Measurements from ENCODE around the gene TNNI3.
"Not testable (repeated sequence)": the region's sequence is repeated elsewhere in the genome, so short reads cannot be mapped to it uniquely, and the experiment has no call there.

TNNI3 gene

DNA sequence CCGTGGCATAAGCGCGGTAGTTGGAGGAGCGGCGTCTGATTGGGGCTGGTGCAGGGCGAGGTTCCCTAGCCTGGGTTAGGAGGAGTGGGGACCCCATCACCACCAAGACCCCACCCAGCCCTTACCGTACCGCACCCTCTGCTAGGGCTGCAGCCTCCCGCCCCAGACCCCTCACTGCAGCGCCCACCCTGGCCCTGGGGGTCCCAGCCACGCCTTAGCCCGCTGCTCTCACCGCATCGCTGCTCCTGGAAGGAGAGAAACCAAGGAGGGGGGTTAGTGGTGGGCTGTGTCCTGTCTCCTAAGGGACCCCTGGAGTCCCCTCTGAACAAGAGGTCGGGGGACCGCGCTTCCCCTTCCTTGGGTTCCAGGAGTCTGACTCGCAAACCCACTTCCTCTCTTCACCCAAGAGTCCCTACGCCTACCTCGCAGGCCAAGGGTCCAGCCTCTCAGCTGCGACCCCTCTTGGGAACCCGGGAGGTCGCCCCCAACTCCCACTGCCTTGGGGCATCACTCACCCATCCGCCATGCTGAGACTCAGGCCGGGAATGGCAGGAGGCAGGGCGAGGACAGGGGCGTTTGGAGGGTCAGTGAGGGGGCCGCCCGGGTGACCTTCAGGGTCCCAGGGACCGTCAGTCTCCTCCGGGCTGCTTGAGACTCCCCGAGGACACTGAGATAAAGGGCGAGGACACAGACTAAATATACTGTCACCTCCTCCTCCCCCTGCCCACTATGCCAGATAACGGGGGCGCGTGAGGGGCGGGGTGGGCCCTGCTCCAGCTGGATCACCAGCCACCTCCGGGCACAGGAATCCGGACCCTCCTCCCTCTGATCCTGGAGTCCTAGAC, at the start of gene TNNI3:
Gene TNNI3 (minus strand): TSS at position 669 of the 845 bp plus-strand sequence. CDS start 143 bp downstream, at position 526.
- in situ Hi-C loops (cut with HindIII; ENCODE audit: low pct_ligation_motif_present, low pct_unique_long_range_greater_than_20kb, low sequenced_read_pairs): no loop called here
- no peak for DNase-seq

DNA sequence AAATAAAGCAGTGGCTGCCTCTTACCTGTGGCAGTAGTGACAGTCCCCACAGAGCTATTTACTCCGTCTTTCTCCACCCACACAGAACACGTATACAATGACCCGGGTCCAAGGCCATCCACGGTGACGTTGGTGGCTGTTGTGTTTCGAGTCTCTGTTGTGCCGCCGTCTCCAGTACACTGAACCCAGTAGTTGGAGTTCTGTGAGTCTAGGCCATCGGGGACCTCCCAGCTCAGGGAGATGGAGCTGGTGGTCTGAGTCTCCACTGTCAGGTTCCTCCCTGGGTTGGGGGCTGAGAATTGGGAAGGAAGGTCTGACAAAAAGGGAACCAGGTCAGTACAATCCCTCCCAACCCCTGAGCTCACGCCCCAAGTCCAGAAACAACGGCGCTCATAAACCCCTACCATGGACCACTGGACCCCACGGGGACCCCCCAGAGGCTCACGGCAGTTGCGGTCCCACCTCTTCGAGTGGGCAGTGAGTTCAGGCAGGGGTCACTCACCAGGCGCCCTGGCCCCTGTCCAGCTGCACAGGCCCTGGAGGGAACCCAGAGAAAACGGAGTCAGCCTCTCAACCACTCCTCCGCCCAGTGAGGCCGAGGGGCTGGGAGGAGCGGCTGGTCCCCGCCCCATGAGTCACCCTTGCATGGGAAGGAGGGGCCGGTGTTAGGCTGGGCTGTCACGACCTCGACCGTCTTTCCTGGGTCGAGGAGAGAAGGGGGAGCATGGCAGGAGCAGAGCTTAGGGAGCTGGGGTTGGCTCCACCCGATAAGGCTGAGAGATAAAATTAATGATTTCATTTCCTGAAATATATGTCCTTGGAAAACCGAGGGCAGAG, 49.4 kb upstream of the TNNI3 start:
- DNase-seq: peak; percentile 84
- in situ Hi-C loops (cut with HindIII; ENCODE audit: low pct_ligation_motif_present, low pct_unique_long_range_greater_than_20kb, low sequenced_read_pairs): no loop called here

DNA sequence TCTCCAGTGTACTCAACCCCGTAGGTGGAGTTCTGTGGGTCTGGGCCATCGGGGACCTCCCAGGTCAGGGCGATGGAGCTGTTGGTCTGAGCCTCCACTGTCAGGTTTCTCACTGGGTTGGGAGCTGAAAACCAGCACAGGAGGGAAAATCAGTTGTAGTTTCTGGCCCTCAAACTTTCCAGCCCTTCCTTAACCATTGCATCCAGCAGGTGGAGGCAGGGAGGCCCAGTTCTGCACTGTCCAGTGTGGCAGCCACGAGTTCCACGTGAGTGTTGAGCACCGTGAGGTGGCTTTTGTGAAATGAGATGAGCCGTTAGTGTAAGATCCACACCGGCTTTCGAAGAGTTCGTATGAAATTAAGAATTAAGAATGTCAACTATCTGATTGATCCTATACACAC, 44.7 kb upstream of the TNNI3 start:
- DNase-seq; in situ Hi-C loops (cut with HindIII; ENCODE audit: low pct_ligation_motif_present, low pct_unique_long_range_greater_than_20kb, low sequenced_read_pairs): not testable (repeated sequence)

DNA sequence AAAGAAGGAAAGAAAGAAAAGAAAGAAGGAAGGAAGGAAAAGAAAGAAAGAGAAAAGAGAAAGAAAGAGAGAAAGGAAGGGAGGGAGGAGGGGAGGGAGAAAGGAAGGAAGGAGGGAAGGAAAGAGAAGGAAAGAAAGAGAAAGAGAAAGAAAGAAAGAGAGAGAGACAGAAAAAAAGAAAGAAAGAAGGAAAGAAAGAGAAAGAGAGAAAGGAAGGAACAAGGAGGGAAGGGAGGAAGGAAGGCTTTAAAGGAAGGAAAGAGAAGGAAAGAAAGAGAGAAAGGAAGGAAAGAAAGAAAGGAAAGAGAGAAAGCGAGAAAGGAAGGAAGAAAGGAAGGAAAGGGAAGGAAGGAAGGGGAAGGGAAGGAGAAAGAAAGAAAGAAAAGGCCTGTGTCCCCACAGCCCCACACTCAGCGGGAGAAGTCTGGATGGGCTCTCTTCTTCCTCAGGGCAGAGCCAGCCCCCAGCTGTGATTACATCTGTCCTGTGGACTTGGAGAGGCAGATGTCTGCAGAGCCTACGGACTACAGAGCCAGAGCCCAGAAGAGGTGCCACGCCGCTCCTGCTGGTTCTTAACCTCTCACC, 42.2 kb upstream of the TNNI3 start:
- DNase-seq: no peak
- in situ Hi-C loops (cut with HindIII; ENCODE audit: low pct_ligation_motif_present, low pct_unique_long_range_greater_than_20kb, low sequenced_read_pairs): no loop called here

DNA sequence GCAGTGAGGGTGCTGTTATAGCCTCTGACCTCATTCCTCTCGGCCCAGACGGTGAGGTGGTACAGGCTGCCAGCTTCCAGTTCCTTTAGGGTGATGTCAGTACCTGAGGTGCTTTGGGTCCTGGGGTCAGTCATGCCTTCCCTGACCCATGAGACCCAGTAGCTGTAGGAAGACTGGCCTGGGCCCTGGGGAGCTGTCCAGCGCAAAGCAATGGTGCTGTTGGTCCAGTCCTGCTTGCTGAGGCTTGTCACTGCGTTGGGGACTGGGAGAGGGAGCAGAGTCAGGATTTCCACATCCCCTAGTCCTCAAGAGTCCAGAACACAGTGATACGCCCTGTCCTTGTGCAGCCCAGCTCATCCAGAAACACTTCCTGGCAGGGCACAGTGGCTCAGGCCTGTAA, 41.1 kb upstream of the TNNI3 start:
- in situ Hi-C loops (cut with HindIII; ENCODE audit: low pct_ligation_motif_present, low pct_unique_long_range_greater_than_20kb, low sequenced_read_pairs): no loop called here
- no peak for DNase-seq

DNA sequence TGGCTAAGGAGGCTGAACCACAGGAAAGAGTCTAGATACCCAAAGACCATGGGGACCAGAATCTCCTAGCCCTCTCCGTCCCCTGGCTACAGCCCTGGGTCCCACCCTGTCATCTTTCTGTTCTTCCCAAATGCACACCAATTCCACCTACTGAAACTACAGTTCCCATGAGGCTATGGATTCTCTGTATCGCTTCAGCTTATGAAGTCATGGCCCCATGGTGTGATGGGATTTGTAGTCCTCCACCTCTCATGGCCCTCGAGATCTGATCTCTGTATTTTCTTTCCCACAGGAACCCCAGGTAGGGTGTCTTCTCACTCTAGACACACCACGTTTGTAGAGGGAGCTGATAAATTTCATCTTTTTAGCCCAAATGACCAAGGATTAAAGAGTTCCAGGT, 40.0 kb upstream of the TNNI3 start:
- in situ Hi-C loops (cut with HindIII; ENCODE audit: low pct_ligation_motif_present, low pct_unique_long_range_greater_than_20kb, low sequenced_read_pairs): no loop called here
- no peak for DNase-seq

DNA sequence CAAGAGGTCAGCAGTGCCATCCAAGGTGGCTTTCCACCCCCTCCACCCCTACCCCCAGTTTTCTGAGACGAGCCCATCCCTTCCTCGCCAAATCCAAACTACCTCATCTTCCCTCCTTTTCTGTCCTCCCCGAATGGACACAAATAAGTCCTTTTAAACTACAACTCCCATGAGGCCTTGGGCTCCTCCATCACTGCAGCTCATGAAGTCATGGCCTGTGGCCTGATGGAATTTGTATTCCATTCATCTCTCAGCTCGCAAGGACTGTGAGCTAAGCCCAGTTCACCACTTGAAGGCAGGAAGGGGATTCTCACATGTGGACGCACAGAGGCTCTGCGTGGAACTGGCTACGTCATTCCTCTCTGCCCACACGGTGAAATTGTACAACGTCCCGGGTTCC, 39.3 kb upstream of the TNNI3 start:
- in situ Hi-C loops (cut with HindIII; ENCODE audit: low pct_ligation_motif_present, low pct_unique_long_range_greater_than_20kb, low sequenced_read_pairs): no loop called here
- DNase-seq: no peak

DNA sequence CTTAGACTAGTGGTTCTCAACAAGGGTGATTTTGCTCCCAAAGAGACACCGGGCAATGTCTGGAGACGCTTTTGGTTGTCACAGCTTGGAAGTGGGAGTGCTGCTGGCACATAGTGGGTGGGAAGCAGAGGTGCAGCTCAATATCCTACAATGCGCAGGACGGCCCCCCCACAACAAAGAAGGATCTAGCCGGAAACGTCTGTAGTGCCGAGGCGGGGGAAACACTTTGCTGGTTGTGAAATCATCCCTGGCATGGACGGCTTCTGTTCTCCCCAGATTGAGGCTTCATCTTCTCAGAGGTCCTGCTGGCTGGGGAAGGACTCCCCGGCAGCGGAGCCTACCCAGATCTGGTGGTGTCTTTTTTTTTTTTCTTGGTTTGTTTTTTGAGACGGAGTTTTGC, 35.9 kb upstream of the TNNI3 start:
- in situ Hi-C loops (cut with HindIII; ENCODE audit: low pct_ligation_motif_present, low pct_unique_long_range_greater_than_20kb, low sequenced_read_pairs): no loop called here

DNA sequence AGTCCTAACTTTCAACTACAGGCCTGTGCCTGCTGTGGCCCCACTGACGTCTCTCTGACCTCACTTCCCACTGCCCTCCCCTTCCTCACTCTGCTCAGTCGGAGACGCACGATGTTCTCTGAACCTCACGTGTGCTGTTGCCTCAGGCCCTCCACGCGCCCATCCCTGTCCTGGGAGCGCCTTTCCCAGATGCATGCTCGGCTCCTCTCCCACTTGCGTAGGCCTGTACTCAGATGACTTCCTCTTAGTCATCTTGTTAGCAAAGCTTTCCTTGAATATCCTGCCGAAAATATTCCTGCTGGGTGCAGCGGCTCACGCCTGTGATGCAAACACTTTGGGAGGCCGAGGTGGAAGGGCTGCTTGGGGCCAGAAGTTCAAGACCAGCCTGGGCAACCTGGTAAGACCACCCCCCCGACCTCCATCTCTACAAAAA, 31.9 kb upstream of the TNNI3 start:
- in situ Hi-C loops (cut with HindIII; ENCODE audit: low pct_ligation_motif_present, low pct_unique_long_range_greater_than_20kb, low sequenced_read_pairs): no loop called here
- peak; percentile 66 for DNase-seq

More for the DNA sequence above, 35.9 kb upstream of the TNNI3 start:
- no peak for DNase-seq

DNA sequence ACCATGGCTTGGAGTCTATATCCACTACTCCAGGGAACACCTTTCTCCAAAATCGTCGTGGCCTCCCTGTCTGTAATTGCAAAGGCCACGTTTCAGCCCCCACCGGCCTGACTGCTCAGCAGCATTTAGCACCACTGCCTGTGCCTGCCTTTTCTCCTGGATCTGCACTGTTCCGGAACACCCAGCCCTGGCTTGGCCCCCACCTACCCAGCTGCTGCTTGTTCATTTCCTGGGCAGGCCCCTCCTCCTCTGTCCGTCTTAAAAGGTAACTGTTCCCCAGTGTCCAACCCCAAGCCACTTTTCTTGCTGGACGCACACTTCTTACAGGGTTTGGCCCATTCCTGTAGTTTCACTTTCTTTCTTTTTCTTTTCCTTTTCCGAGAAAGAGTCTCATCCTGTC, 31.1 kb upstream of the TNNI3 start:
- DNase-seq: no peak
- in situ Hi-C loops (cut with HindIII; ENCODE audit: low pct_ligation_motif_present, low pct_unique_long_range_greater_than_20kb, low sequenced_read_pairs): no loop called here

DNA sequence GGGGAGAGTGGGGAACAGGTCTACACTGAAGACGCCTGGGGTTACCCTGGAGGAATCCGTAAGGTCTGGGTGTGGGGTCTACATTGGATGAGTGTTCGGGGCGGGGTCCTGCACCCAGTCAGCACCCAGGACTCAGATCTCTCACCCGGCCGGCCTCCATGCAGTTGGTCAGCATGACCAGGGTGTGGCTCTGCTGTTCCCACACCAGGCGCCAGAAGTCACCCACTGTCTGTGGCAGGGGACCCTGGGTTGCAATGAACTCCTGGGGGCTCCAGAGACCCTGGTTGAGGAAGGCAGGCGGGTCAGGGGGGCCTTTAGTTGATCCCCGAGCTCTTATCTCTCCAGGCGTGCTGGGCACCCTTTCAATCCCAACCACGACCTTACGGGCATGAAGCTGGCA, 28.5 kb upstream of the TNNI3 start:
- in situ Hi-C loops (cut with HindIII; ENCODE audit: low pct_ligation_motif_present, low pct_unique_long_range_greater_than_20kb, low sequenced_read_pairs): no loop called here
- DNase-seq: no peak

DNA sequence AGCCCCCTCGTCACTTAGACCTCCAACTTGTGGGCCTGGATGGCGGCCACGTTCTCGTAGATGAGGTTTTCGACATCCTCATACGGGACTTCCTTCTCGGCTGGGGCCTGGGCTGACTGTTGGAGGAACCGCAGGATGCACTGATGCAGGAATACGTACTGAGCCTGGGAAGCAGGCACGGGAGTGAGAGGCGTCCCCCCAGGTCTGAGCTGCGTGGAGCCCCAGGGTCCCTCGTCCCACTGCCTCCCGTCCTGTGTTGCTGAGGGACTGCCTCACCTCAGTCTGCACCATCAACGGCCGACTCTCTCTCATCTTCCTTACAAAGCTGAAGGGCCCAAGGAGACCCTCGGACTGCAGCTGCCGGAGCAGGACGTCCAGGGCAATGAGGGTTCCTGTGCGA, 24.2 kb upstream of the TNNI3 start:
- in situ Hi-C loops (cut with HindIII; ENCODE audit: low pct_ligation_motif_present, low pct_unique_long_range_greater_than_20kb, low sequenced_read_pairs): no loop called here
- no peak for DNase-seq

DNA sequence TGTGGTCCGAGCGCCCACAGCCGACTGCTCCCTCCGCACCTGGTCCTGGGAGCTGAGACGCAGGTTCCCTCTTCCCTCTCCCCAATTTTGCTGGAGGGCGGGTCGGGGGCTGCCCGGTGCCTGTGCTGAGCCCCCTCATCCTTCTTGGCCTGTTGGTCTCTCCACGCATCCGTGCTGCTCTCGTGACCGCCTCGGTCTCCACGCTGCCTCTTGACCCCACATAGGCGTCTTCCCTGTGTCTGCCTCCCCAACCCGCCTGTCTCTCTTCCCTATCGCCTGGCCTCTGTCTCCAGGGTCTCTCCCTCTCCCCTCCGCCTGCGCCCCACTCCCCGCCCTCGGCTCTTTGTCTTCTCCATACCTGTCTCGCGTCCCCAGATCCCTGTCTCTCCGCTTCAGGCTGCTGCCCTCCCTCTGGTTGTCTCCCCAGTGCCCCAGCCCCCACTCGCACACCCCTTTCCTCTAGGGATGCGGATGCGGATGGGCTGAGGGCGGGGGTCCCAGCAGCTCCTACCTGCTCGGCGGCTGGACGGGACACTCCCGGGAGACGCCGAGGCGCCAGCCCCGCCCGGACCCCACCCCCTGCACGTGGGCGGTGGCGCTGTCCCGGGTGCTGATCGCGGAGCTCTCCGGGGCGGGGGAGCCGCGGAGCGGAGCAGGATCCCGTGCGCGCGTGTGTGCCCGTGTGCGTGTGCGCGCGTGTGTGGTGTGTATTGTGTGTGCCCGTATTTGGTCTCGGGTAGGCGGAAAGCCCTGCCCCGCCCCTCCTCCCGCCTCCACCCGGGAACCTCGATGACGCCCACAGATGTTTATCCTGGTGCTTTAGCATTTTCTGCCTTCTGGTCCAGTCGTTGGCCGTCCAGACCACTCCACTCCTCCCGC, 22.3 kb upstream of the TNNI3 start, which contains the start of gene SYT5:
Gene SYT5 (minus strand): TSS at position 684 of the 879 bp plus-strand sequence. CDS start 1,248 bp downstream, outside the sequence.
- in situ Hi-C loops (cut with HindIII; ENCODE audit: low pct_ligation_motif_present, low pct_unique_long_range_greater_than_20kb, low sequenced_read_pairs): no loop called here
- peak; percentile 41 for DNase-seq

DNA sequence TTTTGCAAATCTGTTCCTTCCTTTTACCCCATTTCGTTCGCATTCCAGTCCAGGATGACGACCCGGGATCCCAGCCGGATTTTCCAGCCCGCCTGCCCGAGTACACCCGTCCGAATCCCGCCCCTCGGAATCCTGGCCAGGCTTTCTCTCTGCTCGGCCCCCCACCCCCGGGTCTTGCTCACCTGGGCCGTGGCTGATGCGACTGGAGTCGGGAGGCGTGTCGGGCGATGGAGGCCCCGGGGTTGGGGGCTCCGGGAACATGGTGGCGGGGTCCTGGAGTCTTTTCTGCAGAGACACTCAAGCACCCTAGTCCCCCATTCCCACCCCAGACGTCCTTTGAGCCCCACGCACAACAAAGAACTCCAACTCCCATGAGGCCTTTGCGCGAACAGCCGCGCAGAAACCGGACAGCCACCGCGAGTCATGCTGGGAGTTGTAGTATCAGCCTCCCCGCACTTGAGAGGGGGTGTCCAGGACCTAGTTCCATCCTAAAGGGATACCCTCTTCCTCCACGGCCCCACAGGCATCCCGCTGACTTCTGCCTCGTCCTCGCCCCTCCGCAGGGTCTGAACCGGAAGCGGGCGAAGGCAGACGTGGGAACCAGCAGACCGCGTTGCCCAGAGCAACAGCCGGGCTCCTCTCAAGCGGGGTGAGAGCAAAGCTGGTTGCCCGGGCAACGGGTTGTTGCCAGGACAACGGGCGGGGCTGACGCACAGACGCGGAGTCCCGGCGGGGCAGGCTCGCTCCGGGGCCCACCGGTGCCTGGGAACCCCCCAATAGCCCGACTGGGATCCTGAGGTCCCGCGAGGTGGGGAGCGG, 21.5 kb upstream of the TNNI3 start:
- DNase-seq: peak; percentile 25
- in situ Hi-C loops (cut with HindIII; ENCODE audit: low pct_ligation_motif_present, low pct_unique_long_range_greater_than_20kb, low sequenced_read_pairs): no loop called here

DNA sequence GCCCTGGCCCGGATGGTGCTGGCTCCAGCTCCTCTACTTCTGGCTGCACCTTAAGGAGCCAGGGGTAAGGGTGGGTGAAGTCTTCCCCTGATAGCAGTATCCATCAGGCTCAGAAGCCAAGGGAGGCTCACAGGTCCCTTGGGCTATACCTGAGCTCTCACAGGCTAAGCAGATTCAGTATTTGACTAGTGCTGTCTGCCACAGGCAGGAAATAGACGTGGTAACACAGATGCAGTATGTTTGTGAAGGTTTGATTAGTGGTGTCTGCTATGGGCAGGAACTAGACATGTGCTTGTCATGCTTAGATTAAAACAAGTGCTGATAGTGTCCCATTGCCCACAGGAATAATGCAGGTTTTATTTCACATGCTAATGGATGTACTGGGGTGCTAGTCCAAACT, 18.5 kb upstream of the TNNI3 start:
- in situ Hi-C loops (cut with HindIII; ENCODE audit: low pct_ligation_motif_present, low pct_unique_long_range_greater_than_20kb, low sequenced_read_pairs): no loop called here
- no peak for DNase-seq

DNA sequence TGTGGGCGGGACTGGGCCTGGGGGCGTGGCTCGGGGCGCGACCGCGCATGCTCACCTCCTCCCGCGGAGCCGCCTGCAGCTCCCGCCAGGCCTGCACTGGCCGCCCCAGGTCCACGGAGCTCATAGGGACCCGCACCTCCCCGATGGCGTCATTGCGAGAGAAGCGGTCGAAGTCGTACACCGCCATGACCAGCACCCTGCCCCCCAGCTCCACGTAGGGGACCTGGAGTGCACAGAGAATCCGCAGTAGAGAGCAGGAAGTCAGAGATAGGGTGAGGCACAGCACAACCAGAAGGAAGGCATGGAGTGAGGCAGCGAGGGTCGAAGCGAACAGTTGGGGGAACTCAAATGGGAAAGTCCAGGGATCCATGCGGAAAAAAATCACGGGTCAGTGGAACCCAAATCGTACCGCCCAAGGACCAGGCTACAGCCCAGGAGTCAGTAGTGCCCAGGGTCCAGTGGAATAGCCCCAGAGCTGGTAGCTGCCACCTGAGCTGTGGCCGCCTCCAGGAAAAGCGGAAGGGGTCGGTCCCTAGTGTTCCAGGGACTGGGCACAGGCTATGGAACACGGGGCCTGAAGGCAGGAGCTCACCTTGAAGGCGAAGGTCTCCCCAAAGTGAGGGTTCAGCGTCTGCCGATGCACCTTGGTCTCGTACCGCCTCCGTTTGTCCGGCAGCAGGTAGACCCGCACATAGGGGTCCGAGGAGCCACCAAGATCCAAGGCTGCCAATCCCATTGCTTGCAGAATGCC, 17.8 kb upstream of the TNNI3 start:
- no peak for DNase-seq
- in situ Hi-C loops (cut with HindIII; ENCODE audit: low pct_ligation_motif_present, low pct_unique_long_range_greater_than_20kb, low sequenced_read_pairs): no loop called here
